DND-41 (cell line): ENCODE data around the gene CLTCL1.

Experiments used
- EZH2 ChIP-seq: IDR thresholded peaks from 3 replicates; pipeline ENCODE4 v1.6.1; 2012; ENCODE audit warnings: borderline replicate concordance, low read depth, mild to moderate bottlenecking, moderate library complexity, low read length, inconsistent platforms; ENCODE audit not compliant: severe bottlenecking
- TF ChIP-seq, protein P1 (sequence below): IDR thresholded peaks from 2 replicates; pipeline ENCODE4 v1.5.1; 2012; ENCODE audit warnings: borderline replicate concordance, low read length, moderate library complexity, mild to moderate bottlenecking; ENCODE audit not compliant: poor library complexity, severe bottlenecking; ENCODE audit errors: extremely low read depth

DNA sequence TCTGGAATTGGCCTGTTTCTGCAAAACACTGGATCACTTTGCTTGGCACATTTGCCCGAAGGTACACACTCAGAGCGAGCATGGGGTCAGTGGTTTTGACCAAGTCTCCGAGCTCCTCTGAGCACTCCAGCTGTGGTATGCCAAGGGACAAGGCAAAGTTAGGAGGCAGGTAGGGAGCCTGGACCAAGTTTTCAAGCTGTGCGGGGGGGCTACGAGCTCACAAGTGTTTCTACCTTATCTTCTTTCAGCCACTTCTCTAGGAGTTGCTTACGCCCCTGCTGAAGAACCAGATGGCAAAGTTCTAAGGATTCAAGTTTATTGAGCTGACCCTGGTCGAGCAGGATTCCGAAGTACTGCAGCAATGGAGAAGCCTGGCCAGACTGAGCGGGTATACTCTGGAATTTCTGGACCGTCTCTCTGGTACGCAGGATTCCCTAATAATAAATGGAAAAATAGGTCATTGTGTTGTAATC, 58.3 kb downstream of the CLTCL1 start:
- TF ChIP-seq, protein P1, sequence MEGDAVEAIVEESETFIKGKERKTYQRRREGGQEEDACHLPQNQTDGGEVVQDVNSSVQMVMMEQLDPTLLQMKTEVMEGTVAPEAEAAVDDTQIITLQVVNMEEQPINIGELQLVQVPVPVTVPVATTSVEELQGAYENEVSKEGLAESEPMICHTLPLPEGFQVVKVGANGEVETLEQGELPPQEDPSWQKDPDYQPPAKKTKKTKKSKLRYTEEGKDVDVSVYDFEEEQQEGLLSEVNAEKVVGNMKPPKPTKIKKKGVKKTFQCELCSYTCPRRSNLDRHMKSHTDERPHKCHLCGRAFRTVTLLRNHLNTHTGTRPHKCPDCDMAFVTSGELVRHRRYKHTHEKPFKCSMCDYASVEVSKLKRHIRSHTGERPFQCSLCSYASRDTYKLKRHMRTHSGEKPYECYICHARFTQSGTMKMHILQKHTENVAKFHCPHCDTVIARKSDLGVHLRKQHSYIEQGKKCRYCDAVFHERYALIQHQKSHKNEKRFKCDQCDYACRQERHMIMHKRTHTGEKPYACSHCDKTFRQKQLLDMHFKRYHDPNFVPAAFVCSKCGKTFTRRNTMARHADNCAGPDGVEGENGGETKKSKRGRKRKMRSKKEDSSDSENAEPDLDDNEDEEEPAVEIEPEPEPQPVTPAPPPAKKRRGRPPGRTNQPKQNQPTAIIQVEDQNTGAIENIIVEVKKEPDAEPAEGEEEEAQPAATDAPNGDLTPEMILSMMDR, result no peak
- no peak for TF ChIP-seq EZH2
